ENCODE data around the gene UGT1A10. TPM values are rescaled to one million over a fixed set of nuclear protein-coding genes. Genes with fewer than 3 reads are reported as not detected.

Gene UGT1A10
- total RNA-seq, 2 donors from 2014 or later = 0.41 TPM; not detected in 1

DNA sequence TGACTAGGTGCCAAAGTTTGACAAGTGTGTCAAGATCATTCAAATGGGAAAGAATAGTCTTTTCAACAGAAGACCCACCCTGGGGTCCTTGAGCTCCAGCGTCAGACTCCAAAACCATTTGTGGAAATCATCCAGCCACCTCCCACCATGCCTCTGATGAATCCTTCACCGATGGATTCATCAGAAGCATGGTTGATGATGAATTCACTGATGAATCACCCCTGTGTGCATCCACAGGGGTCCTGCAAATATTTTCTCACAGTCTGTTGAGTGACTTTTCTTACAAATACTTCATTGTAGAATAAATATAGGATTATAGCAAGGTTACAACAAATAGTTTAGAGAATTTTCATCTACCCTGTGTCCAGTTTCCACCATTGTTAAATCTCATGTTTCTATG, 39.8 kb downstream of the UGT1A10 start:
- no peak for TF ChIP-seq CTCF (IDR thresholded peaks at IDR 0.05)
- Histone ChIP-seq H3K4me3 (no peak overlapping the region), H3K4me1 (ENCODE audit: control insufficient read depth in 1 of 2, low read depth in 2 of 2) (no peaks in the 10 kb centered on the region), H3K9me3 (no peaks in the 10 kb centered on the region), H3K36me3 (no peaks in the 10 kb centered on the region), H3K27ac (no peak overlapping the region), H3K27me3 (replicated peaks; ENCODE audit: insufficient read depth) (no peaks in the 10 kb centered on the region)
- no peak for ATAC-seq (ENCODE audit: insufficient number of reproducible peaks, low FRiP score, low read depth)
- DNase-seq (ENCODE audit: low spot score) = no peak

DNA sequence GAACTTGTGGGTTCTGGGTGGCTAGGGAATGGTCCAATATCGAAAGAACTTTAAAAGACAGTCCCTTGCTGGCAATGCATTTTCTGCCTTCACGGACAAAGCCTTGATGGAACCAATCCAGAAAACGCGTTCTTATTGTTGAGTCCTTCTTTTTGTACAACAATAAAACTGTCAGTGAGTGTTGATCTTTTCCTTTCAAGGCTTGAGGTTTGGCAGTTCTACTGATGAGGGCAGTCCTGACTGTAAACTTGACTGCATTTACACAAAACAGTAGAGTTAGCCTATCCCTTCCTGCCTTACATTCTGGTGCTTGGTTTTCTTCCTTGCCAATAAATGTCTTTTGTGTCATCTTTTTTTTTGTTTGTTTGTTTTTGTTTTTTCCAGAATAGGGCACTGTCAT, 42.9 kb downstream of the UGT1A10 start:
- Histone ChIP-seq H3K27me3 (replicated peaks; ENCODE audit: insufficient read depth) (no peaks in the 10 kb centered on the region), H3K36me3 (no peaks in the 10 kb centered on the region), H3K9me3 (no peaks in the 10 kb centered on the region), H3K4me3 (no peak overlapping the region), H3K27ac (no peak overlapping the region), H3K4me1 (ENCODE audit: control insufficient read depth in 1 of 2, low read depth in 2 of 2) (no peaks in the 10 kb centered on the region)
- DNase-seq (ENCODE audit: low spot score) (no peak), ATAC-seq (ENCODE audit: insufficient number of reproducible peaks, low FRiP score, low read depth) (no peak)
- TF ChIP-seq CTCF (IDR thresholded peaks at IDR 0.05) = no peak

DNA sequence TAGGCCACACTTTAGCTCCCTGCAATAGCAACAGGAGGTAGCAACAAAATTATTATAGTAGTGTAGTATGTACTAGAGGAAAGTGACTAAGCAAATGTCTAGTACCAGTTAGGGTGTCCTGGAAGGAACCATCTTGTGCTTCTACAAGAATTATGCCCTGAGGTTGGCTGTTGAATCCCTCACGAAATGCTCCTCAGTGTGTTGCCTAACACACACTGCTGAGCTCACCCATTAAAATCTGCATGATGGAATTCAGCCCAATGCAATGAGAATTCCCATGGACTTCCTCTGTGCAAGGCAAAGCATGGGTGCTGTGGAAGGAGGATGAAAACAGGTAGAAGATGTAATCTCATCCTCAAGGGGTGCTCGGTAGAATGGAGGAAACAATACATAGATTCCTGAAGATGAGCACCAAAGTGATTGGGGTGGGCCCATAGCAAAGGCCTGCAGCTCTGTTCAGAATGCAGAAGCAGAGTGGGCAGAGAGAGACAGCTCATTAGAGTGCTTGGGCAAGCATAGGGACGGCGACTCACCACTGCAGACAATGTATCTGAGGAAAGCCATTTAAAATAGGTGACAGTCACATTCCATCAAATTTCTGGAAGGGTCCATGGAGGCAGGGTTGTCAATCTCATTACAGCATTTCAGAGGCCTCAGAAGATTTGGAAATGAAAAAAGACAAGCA, 44.3 kb downstream of the UGT1A10 start:
- Histone ChIP-seq H3K4me1 (ENCODE audit: control insufficient read depth in 1 of 2, low read depth in 2 of 2) (no peaks in the 10 kb centered on the region), H3K27me3 (replicated peaks; ENCODE audit: insufficient read depth) (no peaks in the 10 kb centered on the region), H3K4me3 (no peak overlapping the region), H3K36me3 (no peaks in the 10 kb centered on the region), H3K9me3 (no peaks in the 10 kb centered on the region), H3K27ac (no peak overlapping the region)
- TF ChIP-seq CTCF (IDR thresholded peaks at IDR 0.05) = no peak
- DNase-seq (ENCODE audit: low spot score) = no peak
- ATAC-seq (ENCODE audit: insufficient number of reproducible peaks, low FRiP score, low read depth) = no peak

- no peak for DNase-seq (ENCODE audit: low spot score)
- Histone ChIP-seq H3K4me1 (ENCODE audit: control insufficient read depth in 1 of 2, low read depth in 2 of 2) (no peaks in the 10 kb centered on the region), H3K4me3 (no peak within 1 kb of the TSS), H3K36me3 (no peaks in the 10 kb centered on the region), H3K27me3 (replicated peaks; ENCODE audit: insufficient read depth) (no peaks in the 10 kb centered on the region), H3K9me3 (no peaks in the 10 kb centered on the region), H3K27ac (no peak within 1 kb of the TSS)
- no peak for TF ChIP-seq CTCF (IDR thresholded peaks at IDR 0.05)
- ATAC-seq (ENCODE audit: insufficient number of reproducible peaks, low FRiP score, low read depth) = no peak
These were observed 45.4 kb downstream of the UGT1A10 start, which contains the start of gene UGT1A7 for GRCh38 chr2:233681521-233682099. Gene UGT1A7 (plus strand): TSS chr2:233681901. CDS start chr2:233681938, 37 bp downstream.

- Histone ChIP-seq H3K4me1 (ENCODE audit: control insufficient read depth in 1 of 2, low read depth in 2 of 2) (no peaks in the 10 kb centered on the region), H3K27me3 (replicated peaks; ENCODE audit: insufficient read depth) (no peaks in the 10 kb centered on the region), H3K9me3 (no peaks in the 10 kb centered on the region), H3K27ac (no peak overlapping the region), H3K36me3 (no peaks in the 10 kb centered on the region), H3K4me3 (no peak overlapping the region)
- ATAC-seq (ENCODE audit: insufficient number of reproducible peaks, low FRiP score, low read depth) = no peak
- no peak for DNase-seq (ENCODE audit: low spot score)
- no peak for TF ChIP-seq CTCF (IDR thresholded peaks at IDR 0.05)
These were observed 48.4 kb downstream of the UGT1A10 start for GRCh38 chr2:233684640-233685039.
